GM21619 (cell line): ENCODE data around the gene SPRYD4.
A peak's percentile ranks its signal among the peaks of the same experiment; 100 is the strongest.
"Not testable (repeated sequence)": the region's sequence is repeated elsewhere in the genome, so short reads cannot be mapped to it uniquely, and the experiment has no call there.

Experiments used
- ATAC-seq: cut with Tn5 transposase; IDR thresholded peaks from one replicate; pipeline ENCODE4 v1.9.1; 2021; ENCODE audit not compliant: unreplicated experiment

SPRYD4 gene

DNA sequence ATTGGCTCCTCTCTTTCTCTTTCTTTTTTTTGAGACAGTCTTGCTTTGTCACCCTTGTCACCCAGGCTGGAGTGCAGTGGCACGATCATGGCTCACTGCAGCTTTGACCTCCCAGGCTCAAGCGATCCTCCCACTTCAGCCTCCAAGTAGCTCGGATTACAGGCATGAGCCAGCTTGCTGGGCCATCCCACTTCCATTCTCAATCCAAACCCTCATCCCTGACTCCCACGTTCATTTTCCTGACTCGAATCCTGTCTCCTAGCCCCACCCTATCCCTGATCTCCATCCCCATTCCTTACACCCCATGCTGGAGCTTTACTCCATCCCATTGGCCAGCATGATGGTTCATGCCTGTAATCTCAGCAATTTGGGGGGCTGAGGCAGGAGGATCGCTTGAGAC lies 7.8 kb downstream of the SPRYD4 start:
- ATAC-seq: no peak

DNA sequence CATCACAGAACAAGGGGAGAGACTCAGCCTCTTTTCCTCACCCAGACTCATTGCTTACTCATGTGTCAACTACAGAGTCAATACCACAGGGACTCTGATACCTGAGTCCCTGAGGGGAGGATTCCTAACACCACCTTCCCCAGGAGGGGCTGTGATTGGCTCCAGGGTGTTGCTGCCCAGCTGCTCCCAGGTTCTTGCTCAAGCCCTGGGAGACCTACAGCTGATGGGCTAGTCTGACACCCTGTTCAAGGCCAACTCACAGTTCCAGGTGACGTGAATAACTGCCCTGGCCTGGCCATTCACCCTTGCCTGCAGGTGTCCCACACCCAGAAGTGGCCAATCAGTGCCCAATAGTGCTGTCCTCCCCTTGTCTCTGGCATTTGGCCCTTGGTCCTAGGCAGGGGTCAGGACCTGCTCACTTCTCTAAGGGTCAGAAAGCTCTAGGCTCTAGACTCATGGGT lies 8.6 kb downstream of the SPRYD4 start:
- ATAC-seq: no peak

DNA sequence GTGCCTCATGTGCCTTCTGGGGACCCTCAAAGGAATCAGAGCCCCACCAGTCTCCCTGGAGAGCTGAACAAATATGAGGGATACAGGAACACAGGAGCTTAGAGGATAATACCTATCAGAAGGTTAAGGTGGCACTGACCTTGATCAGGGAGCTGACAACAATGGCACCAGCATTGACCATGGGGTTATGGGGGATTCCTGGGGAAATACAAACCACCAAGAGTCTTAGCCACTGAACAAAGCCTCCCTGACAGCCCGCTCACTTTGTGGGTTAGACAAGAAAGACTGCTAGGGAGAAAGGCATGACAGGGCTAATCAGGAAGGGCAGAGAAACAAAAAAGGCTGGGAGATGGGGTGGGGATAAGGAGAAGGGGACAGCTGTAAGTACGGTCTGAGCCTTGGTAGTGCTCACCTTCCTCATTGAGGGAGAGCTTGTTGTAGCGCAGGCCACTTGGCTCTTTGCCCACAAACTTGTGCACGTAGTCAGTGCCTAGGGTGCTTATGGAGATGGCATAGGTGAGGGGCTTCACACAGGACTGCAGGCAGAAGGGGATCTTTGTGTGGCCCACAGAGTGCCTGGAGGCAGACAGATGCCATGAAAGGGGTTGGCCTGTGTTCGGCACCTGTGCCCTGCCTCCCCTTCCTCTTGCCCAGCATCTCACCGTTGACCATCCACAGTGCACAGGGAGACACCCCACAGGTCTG lies 9.3 kb downstream of the SPRYD4 start:
- no peak for ATAC-seq

DNA sequence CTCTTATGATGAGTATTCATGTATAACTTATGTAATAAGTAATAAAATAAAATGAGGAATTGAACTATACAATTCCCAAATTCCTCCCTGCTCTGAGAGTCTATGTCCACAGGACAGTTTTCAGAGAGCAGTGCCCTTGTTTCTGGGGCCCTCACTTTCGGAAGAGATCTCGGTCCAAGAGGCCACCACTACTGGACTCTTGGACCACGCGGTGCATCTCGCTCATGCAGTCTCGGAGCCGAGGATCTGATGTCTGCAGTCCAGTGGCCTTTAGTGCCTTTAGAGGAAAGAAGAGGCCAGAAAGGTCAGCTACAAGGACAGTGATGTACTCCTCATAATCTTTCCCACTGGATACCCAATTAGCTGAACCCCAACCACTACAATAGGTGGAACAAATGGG lies 11.2 kb downstream of the SPRYD4 start:
- ATAC-seq: no peak

DNA sequence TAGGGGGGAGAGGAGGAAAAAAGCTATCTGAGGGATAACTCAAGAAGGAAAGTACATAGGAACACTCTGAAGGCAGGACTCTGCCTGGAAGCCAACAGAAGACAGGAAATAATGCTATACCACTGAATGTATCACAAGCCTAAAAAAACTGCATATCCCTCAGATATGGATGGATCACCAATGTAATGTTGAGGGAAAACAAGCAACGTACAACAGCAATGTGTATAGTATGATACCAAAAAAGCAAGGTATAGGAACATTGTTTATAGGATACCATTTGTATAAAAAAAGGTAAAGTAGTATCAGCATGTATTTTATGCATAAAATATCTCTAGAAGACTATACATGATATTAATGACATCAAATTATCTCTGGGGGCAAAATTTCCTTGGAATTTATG lies 16.2 kb downstream of the SPRYD4 start:
- ATAC-seq: no peak

DNA sequence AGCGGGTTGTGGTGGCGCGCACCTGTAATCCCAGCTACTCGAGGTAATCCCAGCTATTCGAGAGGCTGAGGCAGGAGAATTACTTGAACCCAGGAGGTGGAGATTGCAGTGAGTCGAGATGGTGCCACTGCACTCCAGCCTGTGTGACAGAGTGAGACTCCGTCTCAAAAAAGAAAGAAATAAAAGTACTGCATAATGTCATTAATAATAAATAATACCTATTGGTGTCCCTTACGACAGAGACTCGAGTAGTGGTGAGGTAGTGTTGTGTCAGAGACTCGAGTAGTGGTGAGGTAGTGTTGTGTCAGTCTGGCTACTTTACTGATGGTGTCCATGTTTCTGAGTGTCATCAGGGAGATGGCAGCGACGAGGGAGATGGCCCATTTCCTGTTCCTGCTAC lies 18.3 kb downstream of the SPRYD4 start:
- no peak for ATAC-seq

DNA sequence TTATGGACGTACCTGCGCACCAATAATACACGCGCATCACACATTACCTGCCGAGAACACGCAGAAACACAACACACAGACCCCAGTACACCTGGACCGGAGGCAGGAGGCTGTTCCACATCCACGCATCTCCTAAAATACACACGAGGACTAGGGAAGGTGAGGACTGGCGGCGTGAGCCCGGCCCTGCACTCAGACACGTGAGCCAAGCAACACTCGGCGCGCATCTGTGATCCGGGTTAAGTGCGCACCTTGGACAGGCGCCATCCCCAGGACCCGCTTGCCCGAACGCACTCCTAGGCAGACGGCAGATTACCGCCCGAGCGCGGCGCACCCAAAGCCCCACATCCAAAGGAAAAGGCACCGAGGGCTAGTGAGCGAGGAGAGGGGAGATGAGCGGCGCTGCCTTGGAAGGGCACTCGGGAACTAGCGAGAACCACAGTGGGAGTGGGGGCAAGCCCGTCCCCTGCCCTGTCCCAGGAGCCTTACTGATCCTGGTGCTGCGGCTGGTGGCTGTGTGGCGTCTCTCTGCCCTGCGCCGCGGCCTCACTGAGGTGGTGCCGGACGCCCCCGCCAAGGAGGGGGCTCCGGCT lies 19.2 kb downstream of the SPRYD4 start:
- no peak for ATAC-seq

DNA sequence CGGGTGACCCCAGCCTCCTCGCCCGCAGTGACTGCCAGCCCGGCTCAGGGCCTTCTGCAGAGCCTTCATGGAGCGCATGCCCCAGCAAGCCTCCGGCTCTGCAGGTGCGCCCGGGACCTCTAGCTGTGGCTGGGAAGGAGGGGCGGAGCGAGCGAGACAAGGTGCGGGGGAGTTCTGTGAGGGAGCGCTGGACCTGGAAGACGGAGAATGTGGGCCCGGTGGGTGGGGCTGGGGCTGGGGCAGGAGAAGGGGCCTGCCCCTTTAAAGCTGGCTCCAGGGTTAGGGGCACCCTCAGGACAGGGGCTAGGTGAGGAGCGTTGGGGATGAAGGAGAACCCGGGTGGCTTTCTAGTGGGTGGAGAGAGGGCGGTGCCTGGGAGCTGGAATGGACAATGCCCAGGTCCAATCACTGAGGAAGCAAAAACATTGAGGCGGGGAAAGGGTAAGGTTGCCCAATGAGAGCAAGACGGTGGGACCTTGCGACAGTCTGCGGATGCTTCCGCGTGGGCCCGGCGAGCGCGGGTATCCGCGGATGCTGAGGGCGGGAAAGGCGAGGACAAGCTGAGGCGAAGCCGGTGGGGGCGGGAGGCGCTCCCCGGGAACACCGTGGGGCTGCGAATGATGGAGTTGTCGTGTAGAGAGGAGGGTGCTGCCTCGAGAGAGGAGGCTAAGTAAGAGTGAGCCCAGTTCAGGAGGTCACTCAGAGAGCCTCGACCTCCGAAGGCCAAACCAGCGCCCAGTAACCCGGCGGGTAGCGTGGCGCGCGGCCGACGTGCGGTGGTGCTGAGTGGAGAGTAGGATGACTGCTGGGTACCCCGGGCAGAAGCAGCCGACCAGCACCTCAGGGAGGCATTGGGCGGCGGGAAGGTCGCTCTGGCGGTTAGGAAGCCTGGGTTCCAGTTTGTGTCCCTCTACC lies 19.9 kb downstream of the SPRYD4 start, which contains the start of gene GLS2:
GLS2 (minus strand) TSS at position 121 of the 915 bp plus-strand sequence; CDS start at position 78, 43 bp downstream.
- peak; percentile 90 for ATAC-seq

DNA sequence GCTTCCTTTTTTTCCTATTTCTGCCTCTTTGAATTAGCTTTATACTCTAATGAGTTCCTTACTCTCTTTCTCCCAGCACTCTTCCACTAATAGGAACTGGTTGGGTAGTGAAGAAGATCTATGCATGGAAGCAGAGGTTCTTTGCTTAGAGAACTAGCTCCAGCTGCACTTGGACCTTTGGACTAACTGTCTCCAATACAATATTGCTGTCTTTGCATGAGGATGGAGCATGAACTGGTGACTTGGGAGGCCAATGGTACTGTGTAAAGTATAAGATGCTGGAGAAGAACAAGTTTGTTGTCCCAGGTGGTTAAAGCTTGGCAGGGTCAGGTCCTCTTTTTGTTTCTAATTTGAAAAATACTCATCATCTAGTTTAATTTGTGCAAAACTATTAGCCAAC lies 22.0 kb downstream of the SPRYD4 start:
- no peak for ATAC-seq

DNA sequence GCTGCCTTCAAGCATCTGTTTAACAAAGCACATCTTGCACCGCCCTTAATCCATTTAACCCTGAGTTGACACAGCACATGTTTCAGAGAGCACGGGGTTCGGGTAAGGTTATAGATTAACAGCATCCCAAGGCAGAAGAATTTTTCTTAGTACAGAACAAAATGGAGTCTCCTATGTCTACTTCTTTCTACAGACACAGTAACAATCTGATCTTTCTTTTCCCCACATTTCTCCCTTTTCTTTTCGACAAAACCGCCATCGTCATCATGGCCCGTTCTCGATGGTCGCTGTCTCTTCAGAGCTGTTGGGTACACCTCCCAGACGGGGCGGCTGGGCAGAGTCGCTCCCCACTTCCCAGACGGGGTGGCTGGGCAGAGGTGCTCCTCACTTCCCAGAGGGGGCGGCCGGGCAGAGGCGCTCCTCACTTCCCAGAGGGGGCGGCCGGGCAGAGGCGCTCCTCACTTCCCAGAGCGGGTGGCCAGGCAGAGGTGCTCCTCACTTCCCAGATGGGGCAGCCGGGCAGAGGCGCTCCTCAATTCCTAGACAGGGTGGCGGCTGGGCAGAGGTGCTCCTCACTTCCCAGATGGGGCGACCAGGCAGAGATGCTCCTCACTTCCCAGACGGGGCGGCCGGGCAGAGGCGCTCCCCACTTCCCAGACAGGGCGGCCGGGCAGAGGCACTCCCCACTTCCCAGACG lies 25.2 kb downstream of the SPRYD4 start:
- not testable (repeated sequence) for ATAC-seq

DNA sequence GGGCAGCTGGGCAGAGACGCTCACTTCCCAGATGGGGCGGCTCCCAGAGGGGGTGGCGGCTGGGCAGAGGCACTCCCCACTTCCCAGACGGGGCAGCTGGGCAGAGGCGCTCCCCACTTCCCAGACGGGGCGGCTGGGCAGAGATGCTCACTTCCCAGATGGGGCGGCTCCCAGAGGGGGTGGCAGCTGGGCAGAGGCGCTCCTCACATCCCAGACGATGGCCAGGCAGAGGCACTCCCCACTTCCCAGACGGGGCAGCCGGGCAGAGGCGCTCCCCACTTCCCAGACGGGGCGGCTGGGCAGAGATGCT lies 25.7 kb downstream of the SPRYD4 start:
- not testable (repeated sequence) for ATAC-seq

DNA sequence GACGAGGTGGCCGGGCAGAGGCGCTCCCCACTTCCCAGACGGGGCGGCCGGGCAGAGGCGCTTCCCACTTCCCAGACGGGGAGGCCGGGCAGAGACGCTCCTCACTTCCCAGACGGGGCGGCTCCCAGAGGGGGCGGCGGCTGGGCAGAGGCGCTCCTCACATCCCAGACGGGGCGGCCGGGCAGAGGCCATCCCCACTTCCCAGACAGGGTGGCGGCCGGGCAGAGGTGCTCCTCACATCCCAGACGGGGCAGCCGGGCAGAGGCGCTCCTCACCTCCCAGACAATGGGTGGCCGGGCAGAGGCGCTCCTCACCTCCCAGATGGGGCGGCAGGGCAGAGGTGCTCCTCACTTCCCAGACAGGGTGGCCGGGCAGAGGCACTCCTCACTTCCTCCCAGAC lies 26.1 kb downstream of the SPRYD4 start:
- ATAC-seq: not testable (repeated sequence)

DNA sequence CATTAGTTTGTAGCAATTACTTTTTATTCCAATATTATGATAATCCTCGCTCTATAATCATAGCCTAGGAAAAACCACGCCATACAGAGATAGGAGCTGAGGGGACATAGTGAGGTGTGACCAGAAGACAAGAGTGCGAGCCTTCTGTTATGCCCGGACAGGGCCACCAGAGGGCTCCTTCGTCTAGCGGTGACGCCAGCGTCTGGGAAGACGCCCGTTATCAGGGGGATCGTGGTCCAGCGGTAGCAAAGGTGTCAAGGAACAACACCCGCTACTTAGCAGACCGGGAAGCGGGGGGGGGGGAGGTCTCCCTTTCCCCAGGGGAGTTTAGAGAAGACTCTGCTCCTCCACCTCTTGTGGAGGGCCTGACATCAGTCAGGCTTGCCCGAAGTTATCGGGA lies 28.3 kb downstream of the SPRYD4 start:
- not testable (repeated sequence) for ATAC-seq

DNA sequence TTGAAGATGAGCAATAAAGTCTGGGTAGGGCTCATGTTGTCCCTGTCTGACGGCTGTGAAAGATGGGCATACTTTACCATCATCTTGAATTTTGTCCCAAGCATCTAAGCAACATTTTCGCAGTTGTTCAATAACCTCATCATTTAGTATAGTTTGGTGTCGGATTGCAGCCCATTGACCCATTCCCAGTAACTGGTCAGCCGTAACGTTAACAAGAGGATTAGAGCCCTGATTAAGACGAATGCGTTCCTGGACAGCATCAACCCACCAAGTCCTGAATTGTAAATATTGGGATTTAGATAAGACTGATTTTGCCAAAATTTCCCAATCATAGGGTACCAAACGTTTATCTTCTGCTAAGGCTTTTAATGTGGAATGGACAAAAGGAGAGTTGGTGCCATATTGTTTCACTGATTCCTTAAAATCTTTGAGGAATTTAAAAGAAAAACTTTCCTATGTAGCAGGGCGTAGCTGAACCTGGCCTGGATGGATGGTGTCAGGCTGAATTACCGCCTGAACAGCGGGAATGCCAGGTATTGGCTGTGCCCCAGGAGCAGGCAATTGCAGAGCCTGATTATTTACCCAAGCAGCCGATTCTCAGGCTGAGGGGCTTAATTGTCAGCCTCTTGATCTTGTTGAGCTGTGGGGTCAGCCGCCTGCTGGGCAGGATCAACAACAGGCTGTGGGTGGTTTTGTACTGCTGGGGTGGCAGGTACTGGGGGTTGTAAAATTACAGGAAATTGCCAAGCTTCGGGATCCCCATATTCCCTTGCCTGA lies 29.9 kb downstream of the SPRYD4 start:
- not testable (repeated sequence) for ATAC-seq

DNA sequence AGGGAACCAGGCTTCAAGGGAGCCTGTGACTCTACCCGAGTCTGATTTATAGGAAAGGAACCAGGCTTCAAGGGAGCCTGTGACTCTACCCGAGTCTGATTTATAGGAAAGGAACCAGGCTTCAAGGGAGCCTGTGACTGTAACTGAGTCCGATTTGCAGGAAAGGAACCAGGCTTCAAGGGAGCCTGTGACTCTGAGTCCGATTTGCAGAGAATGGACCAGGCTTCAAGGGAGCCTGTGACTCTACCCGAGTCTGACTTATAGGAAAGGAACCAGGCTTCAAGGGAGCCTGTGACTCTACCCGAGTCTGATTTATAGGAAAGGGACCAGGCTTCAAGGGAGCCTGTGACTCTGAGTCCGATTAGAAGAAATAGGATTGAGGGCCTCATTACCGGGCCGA lies 31.1 kb downstream of the SPRYD4 start:
- not testable (repeated sequence) for ATAC-seq

DNA sequence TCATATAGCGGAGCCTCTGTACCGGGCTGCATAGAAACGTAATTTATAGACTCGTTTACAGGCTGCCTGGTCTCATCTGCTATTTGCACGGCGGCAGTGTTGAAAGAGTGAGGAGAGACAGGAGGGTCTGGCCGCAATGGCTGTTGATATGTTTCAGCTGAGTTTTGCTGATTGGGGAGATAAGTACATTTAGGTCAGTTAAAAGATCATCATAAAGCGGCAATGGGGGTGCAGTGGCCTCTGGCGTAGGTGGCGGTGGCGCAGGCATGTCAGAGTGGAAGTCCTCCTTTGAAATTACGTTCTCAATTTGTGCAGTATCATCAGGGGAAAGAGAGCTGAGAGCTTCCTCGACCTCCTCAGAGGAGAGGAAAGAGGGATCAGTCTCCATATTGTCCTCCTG lies 31.5 kb downstream of the SPRYD4 start:
- ATAC-seq: not testable (repeated sequence)

DNA sequence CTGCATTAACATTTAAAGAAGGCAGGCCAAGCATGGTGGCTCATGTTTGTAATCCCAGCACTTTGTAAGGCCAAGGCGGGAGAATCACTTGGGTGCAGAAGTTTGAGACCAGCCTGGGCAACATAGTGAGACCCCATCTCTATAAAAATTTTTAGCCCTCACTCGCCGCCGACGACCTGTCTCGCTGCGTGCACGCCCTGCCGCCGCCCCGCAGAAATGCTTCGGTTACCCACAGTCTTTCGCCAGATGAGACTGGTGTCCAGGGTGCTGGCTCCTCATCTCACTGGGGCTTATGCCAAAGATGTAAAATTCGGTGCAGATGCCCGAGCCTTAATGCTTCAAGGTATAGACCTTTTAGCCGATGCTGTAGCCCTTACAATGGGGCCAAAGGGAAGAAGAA lies 42.4 kb downstream of the SPRYD4 start:
- ATAC-seq: no peak

DNA sequence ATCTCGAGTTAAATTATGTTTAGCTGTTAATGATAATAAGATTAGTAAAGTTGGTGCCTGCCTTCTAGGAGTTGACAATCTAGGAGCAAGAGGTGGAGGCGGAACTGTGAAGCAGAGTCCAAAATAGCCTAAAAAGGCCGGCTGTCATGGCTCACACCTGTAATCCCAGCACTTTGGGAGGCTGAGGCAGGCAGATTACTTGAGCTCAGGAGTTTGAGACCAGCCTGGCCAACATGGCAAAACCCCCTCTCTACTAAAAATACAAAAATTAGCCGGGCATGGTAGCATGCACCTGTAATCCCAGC lies 45.6 kb downstream of the SPRYD4 start:
- ATAC-seq: not testable (repeated sequence)

DNA sequence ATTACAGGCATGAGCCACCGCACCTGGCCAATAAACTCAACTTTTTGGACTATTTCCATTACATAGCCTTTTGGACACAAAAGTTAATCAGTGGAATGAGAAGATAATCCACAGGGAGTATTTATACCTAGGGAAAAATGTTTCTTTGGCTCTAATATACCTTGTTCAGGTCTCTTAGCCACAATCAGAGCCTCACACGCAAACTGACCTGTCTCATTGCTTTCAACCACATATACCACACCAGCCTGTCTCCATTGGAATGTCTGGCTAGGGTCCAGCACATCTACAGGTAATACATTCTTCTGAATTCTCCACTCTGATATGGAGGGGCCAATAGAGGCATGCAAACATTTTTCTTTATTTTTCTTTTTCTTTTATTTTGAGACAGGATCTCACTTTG lies 49.5 kb downstream of the SPRYD4 start:
- no peak for ATAC-seq

DNA sequence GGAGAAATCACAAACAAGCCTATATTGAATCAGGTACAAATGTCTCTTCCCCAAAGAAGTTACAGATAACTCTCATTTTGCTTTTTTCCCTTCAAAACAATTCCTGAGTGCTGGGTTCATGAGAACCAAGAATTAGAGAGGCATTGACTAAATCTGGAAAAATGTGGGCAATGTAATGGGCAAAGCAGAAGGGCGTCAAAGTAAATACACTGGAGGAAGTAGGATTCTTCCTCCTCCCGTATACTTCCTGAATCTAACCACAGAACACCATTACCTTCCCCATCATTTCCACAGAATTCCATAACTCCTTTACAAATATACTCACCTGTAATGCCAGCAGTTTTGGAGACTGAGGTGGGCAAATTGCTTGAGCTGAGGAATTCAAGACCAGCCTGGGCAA lies 50.2 kb downstream of the SPRYD4 start:
- no peak for ATAC-seq

DNA sequence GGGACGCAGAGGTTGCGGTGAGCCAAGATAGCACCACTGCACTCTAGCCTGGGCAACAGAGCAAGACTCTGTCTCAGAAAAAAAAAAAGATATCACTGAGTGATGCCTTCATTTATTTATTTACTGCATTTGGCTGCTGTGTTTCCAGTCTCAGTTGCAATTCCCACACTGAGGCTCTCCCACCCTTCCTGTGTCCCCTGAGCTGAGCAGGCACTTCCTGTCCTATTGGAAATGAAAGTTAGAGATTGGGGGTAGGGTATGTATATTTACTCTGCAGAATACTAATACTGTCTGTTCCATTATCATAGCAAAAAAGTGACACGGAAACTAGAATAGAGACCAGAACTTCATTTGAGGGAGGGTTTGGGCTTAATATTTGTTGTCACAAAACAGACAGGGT lies 51.7 kb downstream of the SPRYD4 start:
- ATAC-seq: no peak
